K562 (cell line): ENCODE results near the gene SPOCK3.
"Not testable (repeated sequence)": the region's sequence is repeated elsewhere in the genome, so short reads cannot be mapped to it uniquely, and the experiment has no call there.

Experiments
- IRF2 ChIP-seq: sonication (generic); formaldehyde crosslinking; IDR thresholded peaks from 2 replicates; pipeline ENCODE4 v1.8.1; 2022; ENCODE audit warnings: mild to moderate bottlenecking, missing genetic modification reagents
- JUND ChIP-seq, 2 experiments: IDR thresholded peaks; 2 replicates in 1 of 2; 3 replicates in 1 of 2; pipeline ENCODE4 v1.6.1; 2011; ENCODE audit warnings: borderline replicate concordance in 2 of 2, low read depth in 2 of 2, low read length in 2 of 2, improper control_type of control experiment in 1 of 2, missing biosample characterization in 1 of 2, missing genetic modification characterization in 1 of 2, missing genetic modification reagents in 1 of 2
- ZSCAN29 ChIP-seq: fragments of 450-650 bp; IDR thresholded peaks from 2 replicates; pipeline ENCODE4 v1.6.1; 2017
- TF ChIP-seq, protein P1 (sequence below), 3 experiments: IDR thresholded peaks in 2 of 3; conservative IDR thresholded peaks in 1 of 3; 2 replicates each; pipeline ENCODE4 v1.5.1; 2011 to 2012; ENCODE audit warnings: low read length in 3 of 3, mild to moderate bottlenecking in 3 of 3, control low read depth in 2 of 3, improper control_type of control experiment in 1 of 3, inconsistent platforms in 1 of 3, low read depth in 1 of 3, mixed read lengths in 1 of 3, moderate library complexity in 1 of 3; ENCODE audit not compliant: insufficient read depth in 2 of 3
- TF ChIP-seq, protein P2 (sequence below): sonication (generic); formaldehyde crosslinking; IDR thresholded peaks from 2 replicates; pipeline ENCODE4 v1.8.1; 2023; ENCODE audit warnings: mild to moderate bottlenecking, missing genetic modification reagents

DNA sequence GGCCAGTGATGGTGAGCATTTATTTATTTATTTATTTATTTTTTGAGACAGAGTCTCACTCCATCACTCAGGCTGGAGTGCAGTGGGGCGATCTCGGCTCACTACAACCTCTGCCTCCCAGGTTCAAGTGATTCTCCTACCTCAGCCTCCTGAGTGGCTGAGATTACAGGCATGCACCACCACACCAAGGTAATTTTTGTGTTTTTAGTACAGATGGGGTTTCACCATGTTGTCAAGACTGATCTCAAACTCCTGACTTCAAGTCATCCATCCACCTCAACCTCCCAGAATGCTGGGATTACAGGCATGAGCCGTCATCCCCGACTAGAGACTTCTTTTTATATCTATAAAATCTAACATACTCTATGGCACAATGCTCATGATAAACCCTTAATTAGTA lies 495.1 kb downstream of the SPOCK3 start:
- not testable (repeated sequence) for TF ChIP-seq JUND (IDR thresholded peaks at IDR 0.05; ENCODE audit: borderline replicate concordance, low read depth, low read length); JUND (tag; IDR thresholded peaks at IDR 0.05; ENCODE audit: borderline replicate concordance, low read depth, low read length); ZSCAN29; IRF2 (CRISPR knock-in tag)
- TF ChIP-seq, protein P1, sequence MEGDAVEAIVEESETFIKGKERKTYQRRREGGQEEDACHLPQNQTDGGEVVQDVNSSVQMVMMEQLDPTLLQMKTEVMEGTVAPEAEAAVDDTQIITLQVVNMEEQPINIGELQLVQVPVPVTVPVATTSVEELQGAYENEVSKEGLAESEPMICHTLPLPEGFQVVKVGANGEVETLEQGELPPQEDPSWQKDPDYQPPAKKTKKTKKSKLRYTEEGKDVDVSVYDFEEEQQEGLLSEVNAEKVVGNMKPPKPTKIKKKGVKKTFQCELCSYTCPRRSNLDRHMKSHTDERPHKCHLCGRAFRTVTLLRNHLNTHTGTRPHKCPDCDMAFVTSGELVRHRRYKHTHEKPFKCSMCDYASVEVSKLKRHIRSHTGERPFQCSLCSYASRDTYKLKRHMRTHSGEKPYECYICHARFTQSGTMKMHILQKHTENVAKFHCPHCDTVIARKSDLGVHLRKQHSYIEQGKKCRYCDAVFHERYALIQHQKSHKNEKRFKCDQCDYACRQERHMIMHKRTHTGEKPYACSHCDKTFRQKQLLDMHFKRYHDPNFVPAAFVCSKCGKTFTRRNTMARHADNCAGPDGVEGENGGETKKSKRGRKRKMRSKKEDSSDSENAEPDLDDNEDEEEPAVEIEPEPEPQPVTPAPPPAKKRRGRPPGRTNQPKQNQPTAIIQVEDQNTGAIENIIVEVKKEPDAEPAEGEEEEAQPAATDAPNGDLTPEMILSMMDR (IDR thresholded peaks at IDR 0.05 in 2 of 3, conservative IDR thresholded peaks at IDR 0.05 in 1 of 3; ENCODE audit: insufficient read depth in 2 of 3, low read depth in 1 of 3, low read length in 3 of 3), result not testable (repeated sequence)
- TF ChIP-seq, protein P2, sequence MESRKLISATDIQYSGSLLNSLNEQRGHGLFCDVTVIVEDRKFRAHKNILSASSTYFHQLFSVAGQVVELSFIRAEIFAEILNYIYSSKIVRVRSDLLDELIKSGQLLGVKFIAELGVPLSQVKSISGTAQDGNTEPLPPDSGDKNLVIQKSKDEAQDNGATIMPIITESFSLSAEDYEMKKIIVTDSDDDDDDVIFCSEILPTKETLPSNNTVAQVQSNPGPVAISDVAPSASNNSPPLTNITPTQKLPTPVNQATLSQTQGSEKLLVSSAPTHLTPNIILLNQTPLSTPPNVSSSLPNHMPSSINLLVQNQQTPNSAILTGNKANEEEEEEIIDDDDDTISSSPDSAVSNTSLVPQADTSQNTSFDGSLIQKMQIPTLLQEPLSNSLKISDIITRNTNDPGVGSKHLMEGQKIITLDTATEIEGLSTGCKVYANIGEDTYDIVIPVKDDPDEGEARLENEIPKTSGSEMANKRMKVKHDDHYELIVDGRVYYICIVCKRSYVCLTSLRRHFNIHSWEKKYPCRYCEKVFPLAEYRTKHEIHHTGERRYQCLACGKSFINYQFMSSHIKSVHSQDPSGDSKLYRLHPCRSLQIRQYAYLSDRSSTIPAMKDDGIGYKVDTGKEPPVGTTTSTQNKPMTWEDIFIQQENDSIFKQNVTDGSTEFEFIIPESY (CRISPR knock-in tag), result not testable (repeated sequence)
